Natural killer cell (primary cell): ENCODE results near the gene SLTM. TPM values are rescaled to one million over a fixed set of nuclear protein-coding genes. Genes with fewer than 3 reads are reported as not detected.

Experiments used
- ATAC-seq, 3 donors: fragments of 150-1000 bp in 2 of 3; fragments of 200-7000 bp in 1 of 3; cut with Tn5 transposase; 1 replicate in 1 of 3; 2 replicates in 2 of 3; pipeline ENCODE4 v1.10.0; 2021; ENCODE audit warnings: mild to moderate bottlenecking in 2 of 3, moderate library complexity in 2 of 3
- DNase-seq, 2 donors: peaks; one replicate each; pipeline versions ENCODE4 v3.0.0 to v3.0.0-alpha.2; 2013 to 2021; ENCODE audit warnings: mixed read lengths in 1 of 2
- H3K27ac ChIP-seq: one replicate; pipeline ENCODE4 v1.5.1; 2013; ENCODE audit warnings: mild to moderate bottlenecking, low read length
- H3K27me3 ChIP-seq: one replicate; pipeline ENCODE4 v1.6.1; 2013; ENCODE audit warnings: low read length; ENCODE audit not compliant: control insufficient read depth, insufficient read depth
- H3K36me3 ChIP-seq: one replicate; pipeline ENCODE4 v1.6.1; 2013; ENCODE audit warnings: low read length; ENCODE audit not compliant: control insufficient read depth, insufficient read depth
- H3K4me1 ChIP-seq: one replicate; pipeline ENCODE4 v1.6.1; 2013; ENCODE audit warnings: low read length; ENCODE audit not compliant: control insufficient read depth, insufficient read depth
- H3K4me3 ChIP-seq: one replicate; pipeline ENCODE4 v1.5.1; 2013; ENCODE audit warnings: low read length
- H3K9me3 ChIP-seq: one replicate; pipeline ENCODE4 v1.6.1; 2013; ENCODE audit warnings: low read length; ENCODE audit not compliant: control insufficient read depth, insufficient read depth
- H3K27ac Mint-ChIP-seq, 2 donors: one replicate each; pipeline ENCODE4 v1.8.0; 2022; ENCODE audit warnings: mild to moderate bottlenecking in 2 of 2, mixed read lengths in 2 of 2, moderate library complexity in 1 of 2
- H3K27me3 Mint-ChIP-seq, 2 donors: one replicate each; pipeline ENCODE4 v1.8.0; 2022; ENCODE audit warnings: low read depth in 2 of 2, mixed read lengths in 2 of 2
- H3K36me3 Mint-ChIP-seq: one replicate; pipeline ENCODE4 v1.8.0; 2022; ENCODE audit warnings: mixed read lengths
- H3K4me1 Mint-ChIP-seq, 2 donors: one replicate each; pipeline ENCODE4 v1.8.0; 2022; ENCODE audit warnings: mixed read lengths in 2 of 2
- H3K4me3 Mint-ChIP-seq: one replicate; pipeline ENCODE4 v1.8.0; 2022; ENCODE audit warnings: mild to moderate bottlenecking, moderate library complexity, mixed read lengths
- H3K9me3 Mint-ChIP-seq, 2 donors: one replicate each; pipeline ENCODE4 v1.8.0; 2022; ENCODE audit warnings: mixed read lengths in 2 of 2
- WGBS: methylation state at CpG from one replicate; pipeline ENCODE4 v1.1.7; 2013; ENCODE audit warnings: missing lambda C conversion rate; ENCODE audit not compliant: insufficient coverage; 5-methylcytosine and 5-hydroxymethylcytosine counted together
- intact Hi-C: fragments of 100-400 bp; cut with micrococcal nuclease; formaldehyde crosslinking; loops from one replicate; pipeline ENCODE4 v1.14.2; 2022
- total RNA-seq, 4 donors: library from RNA; stranded (reverse); fragments of 120-200 nt in 1 of 4; gene quantifications; one replicate each; pipeline versions ENCODE4 v1.2.3 to v1.2.4, GENCODE V29; 2013 to 2022
- TF ChIP-seq, protein P1 (sequence below): fragments of 200-600 bp; IDR thresholded peaks from one replicate; pipeline ENCODE4 v1.8.0; 2022; ENCODE audit warnings: antibody characterized with exemption

SLTM gene
- total RNA-seq, 3 donors from 2014 or later (not counting 1 experiment from before 2014, with no cell fraction given), result 206 to 226 (median 223) TPM

DNA sequence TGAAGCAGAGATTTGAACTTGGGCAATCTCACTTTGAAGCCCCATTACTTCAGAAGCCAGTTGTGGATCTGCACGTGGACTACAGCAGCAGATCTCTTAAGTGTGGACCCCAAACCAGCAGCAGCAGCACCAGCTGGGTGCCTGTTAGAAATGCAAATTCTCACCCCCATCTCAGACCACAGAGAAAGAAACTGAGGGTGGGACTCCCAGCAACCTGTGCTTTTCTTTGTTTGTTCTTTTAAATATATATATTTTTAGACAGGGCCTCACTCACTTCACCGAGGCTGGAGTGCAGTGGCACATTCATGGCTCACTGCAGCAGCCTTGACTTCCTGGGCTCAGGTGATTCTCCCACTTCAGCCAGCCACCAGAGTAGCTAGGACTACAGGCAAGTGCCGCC lies 53.2 kb downstream of the SLTM start:
- TF ChIP-seq, protein P1, sequence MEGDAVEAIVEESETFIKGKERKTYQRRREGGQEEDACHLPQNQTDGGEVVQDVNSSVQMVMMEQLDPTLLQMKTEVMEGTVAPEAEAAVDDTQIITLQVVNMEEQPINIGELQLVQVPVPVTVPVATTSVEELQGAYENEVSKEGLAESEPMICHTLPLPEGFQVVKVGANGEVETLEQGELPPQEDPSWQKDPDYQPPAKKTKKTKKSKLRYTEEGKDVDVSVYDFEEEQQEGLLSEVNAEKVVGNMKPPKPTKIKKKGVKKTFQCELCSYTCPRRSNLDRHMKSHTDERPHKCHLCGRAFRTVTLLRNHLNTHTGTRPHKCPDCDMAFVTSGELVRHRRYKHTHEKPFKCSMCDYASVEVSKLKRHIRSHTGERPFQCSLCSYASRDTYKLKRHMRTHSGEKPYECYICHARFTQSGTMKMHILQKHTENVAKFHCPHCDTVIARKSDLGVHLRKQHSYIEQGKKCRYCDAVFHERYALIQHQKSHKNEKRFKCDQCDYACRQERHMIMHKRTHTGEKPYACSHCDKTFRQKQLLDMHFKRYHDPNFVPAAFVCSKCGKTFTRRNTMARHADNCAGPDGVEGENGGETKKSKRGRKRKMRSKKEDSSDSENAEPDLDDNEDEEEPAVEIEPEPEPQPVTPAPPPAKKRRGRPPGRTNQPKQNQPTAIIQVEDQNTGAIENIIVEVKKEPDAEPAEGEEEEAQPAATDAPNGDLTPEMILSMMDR, result no peak
- Histone ChIP-seq H3K27ac (no peak overlapping the region), H3K9me3 (no peaks in the 10 kb centered on the region), H3K27me3 (no peaks in the 10 kb centered on the region), H3K36me3 (peaks cover 63% of the 10 kb centered on the region), H3K4me3 (no peak overlapping the region), H3K4me1 (no peaks in the 10 kb centered on the region)
- no peak for ATAC-seq
- peaks cover 41% of the 10 kb centered on the region for H3K36me3 Mint-ChIP-seq
- no peaks in the 10 kb centered on the region for H3K9me3 Mint-ChIP-seq
- WGBS, result 76% methylated on average over 3 of the region's 3 CpGs
- no peaks in the 10 kb centered on the region for H3K27me3 Mint-ChIP-seq
- intact Hi-C loops, result no loop called here
- DNase-seq, result no peak
- no peak overlapping the region for H3K4me3 Mint-ChIP-seq
- peaks cover 7 to 10% of the 10 kb centered on the region in 2 donors for H3K4me1 Mint-ChIP-seq
- peak overlapping the region in 1 of 2 donors; percentile 52 for H3K27ac Mint-ChIP-seq

DNA sequence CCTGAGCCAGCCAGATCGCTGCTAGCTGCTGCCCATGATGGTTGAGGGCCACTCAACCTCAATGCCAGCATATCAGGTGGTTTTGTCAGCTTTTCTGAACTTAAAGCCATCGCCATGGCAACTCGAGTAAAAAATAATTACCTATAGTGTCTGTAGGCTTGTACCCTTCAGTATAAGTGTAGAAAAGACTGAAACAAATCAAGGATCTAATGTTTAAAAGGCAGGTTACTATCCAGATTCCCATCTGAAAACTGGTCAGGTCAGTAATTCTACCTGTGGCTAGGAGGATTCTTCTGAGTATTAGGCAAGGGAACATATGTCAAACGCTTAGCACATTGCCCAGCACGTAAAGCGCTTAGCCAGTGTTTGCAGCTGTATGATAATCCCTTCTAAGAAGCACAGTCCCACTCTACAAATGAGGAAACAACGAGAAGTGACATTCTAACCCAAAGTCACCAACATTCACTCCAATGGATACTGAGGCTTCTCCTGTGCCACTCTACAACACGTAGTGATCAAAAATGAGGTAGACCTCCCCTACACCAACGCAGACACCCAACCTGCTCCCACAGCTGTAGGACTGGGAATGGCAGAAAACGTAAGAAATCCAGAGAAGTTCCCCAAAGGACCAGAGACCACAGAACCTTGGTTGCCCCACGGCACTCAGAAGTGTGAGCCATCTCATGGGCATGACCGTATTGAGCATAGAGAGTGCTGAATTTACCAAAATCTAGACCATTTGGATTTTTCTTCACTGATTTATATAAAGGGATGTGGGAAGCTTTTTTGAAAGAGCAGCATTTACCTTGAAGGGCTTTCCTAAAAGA lies 55.3 kb downstream of the SLTM start:
- Mint-ChIP-seq H3K4me1 (peaks cover 7 to 10% of the 10 kb centered on the region in 2 donors), H3K4me3 (no peak overlapping the region), H3K36me3 (peaks cover 34% of the 10 kb centered on the region), H3K9me3 (no peaks in the 10 kb centered on the region), H3K27ac (peak overlapping the region in 1 of 2 donors; percentile 42), H3K27me3 (no peaks in the 10 kb centered on the region)
- no peak overlapping the region for H3K4me3 ChIP-seq
- H3K4me1 ChIP-seq, result no peaks in the 10 kb centered on the region
- H3K36me3 ChIP-seq, result peaks cover 46% of the 10 kb centered on the region
- intact Hi-C loops, result no loop called here
- DNase-seq (no peak), ATAC-seq (no peak)
- no peaks in the 10 kb centered on the region for H3K27me3 ChIP-seq
- no peak overlapping the region for H3K27ac ChIP-seq
- TF ChIP-seq, protein P1, result no peak
- H3K9me3 ChIP-seq, result no peaks in the 10 kb centered on the region
- 94% methylated on average over 12 of the region's 12 CpGs for WGBS

DNA sequence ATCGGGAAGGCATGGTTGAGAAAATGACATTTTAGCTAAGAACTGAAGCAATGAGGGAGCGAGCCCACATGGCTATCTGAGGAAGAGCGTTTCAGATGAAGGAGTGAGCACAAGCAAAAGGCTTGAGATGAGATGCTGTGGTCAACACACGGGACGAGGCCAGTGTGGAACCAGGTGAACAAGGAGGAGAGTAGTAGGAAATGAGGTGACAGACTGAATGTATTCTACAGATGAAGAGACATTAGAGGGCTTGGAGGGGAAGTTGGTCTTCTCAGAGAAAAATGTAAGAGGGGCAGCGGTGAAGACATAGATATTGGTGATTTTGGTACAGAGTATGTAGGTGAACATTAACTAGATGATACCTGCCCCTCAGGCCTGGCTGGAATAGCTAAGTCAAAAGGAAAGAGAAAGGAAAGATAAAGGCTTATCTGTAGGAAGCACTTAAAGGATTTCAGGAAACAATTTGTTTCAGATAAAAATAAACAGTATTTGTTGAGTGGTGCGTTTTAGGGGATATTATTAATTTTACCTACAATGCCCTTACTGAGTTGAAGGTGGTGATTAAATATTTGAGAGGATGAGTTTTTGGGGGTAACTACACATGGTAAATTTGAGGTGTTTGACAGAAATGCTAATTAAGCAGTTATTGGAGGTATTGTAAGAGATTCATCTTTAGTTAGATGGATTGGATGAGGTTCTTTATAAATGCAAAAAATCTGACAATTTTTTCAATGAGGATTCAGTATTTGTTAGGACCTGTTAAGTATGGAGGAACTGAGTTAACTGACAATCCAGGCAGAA lies 57.0 kb downstream of the SLTM start:
- peak overlapping the region; percentile 5 to 64 for H3K27ac Mint-ChIP-seq
- no peak for DNase-seq
- TF ChIP-seq, protein P1, result no peak
- Histone ChIP-seq H3K27me3 (no peaks in the 10 kb centered on the region), H3K9me3 (no peaks in the 10 kb centered on the region), H3K4me3 (no peak overlapping the region), H3K36me3 (peaks cover 33% of the 10 kb centered on the region), H3K27ac (no peak overlapping the region), H3K4me1 (no peaks in the 10 kb centered on the region)
- H3K4me3 Mint-ChIP-seq, result no peak overlapping the region
- peaks cover 5 to 10% of the 10 kb centered on the region in 2 donors for H3K4me1 Mint-ChIP-seq
- no peaks in the 10 kb centered on the region for H3K27me3 Mint-ChIP-seq
- 96% methylated on average over 6 of the region's 7 CpGs for WGBS
- ATAC-seq, result no peak
- H3K36me3 Mint-ChIP-seq, result peaks cover 21% of the 10 kb centered on the region
- no peaks in the 10 kb centered on the region for H3K9me3 Mint-ChIP-seq
- intact Hi-C loops, result no loop called here
